NCI-H2081 treated with DMSO at 0.1 percent for 48 hours (cell line): ENCODE measurements around the gene NOP9.
"Not testable (repeated sequence)": the region's sequence is repeated elsewhere in the genome, so short reads cannot be mapped to it uniquely, and the experiment has no call there.

ENCODE experiments used
- DNase-seq: peaks from one replicate; lab custom pipeline; 2025; lab: John Stamatoyannopoulos, UW

The NOP9 gene

DNA sequence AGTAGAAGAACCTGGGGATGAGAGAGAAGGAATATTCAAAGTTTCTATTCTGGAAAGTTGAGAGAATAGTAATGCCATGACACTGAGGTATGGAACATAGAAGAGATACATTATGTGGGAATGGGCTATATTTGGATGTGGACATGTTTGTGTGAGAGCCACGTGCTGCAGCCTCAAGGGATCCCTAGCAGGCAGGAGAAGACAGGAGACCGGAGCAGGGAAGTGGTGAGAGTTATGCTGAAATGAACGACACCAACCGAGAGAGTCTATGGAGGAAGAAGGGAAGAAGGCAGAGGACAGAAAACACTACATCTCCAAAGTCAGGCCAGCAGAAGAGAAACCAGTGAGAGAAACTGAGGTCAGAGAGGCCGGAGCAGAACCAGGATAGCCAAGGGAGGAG is 50.1 kb downstream of the NOP9 start:
- DNase-seq = no peak

DNA sequence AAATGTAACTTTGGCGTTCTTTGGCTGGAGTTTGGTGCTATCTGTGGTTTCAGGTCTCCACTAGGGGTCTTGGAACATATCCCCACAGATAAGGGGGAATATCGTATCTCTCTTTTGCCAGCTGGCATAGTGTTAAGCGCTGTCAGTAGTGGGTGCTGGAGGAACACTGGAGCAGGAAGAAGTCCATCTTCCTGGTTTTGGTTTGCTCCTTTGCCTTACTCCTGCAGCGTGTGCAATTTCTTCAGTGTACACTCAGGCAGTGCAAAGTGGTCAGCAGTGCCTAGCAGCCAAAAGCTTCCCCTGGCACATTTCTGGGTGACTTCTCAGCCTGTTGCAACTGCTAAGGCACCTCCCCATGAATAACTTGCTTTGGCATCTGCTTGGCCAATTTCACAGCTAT is 51.9 kb downstream of the NOP9 start:
- no peak for DNase-seq

DNA sequence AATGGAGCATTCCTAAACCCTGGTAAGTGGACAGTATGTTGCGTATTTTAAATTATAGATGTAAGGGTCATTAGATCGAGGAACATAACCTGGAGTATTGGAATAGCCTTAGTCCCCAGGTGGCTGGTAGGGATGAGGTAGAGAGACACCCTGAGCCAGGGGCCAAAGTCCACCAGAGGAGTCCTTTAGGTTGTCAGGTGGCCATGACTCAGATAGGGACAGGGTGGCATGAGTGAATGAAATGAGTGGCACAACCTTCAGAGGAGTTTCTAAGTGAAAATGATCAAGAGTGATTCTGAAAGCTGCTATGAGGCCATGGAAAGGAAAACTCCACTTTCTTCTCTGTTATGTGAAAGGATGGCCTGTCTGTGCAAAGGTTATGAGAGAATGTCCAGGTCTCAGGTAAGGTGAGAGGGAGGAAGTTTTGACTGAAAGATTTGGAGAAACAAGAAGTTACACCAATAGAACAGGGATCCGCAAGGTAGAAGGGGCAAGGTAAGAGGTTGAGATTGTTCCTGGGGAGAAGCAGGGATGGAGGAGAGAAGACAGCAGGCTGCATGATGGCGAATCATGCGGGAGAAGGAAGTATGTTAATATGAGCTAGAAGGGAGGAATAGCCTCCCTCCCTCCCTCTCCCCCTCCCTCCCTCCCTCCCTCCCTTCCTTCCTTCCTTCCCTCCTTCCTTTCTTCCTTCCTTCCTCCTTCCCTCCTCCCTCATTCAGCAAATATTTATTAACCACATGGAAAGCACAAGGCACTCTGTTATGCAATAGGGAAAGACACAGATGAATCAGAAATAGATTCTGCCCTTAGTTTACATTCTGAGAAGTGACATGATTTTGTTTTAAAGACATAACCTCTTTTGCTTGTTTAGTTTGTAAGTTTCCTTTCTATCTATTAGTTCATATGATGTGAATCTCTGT is 54.2 kb downstream of the NOP9 start:
- no peak for DNase-seq

DNA sequence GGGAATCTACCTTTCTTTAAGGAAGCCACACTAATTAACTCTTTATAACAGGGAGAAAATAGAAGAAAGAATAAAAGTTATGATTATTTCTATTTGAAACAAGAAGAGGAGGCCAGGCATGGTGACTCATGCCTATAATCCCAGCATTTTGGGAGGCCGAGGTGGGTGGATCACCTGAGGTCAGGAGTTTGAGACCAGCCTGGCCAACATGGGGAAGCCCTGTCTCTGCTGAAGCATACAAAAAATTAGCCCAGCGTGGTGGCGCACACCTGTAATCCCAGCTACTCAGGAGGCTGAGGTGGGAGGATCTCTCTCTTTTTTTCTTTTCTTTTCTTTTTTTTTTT is 54.8 kb downstream of the NOP9 start:
- not testable (repeated sequence) for DNase-seq

DNA sequence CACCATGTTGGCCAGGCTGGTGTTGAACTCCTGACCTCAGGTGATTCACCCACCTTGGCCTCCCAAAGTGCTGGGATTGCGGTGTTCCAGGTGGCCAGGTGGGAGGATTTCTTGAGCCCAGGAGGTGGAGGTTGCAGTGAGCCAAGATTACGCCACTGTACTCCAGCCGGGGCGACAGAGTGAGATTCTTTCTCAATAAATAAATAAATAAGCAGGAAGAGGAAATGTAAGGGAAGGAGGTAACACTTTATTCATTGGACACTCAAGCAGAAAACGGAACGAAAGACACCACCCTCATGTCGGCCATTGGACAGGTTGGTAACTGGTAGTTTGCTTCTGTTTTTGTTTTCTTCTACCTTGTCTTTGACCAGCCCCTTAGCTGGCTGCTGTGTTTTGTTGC is 55.4 kb downstream of the NOP9 start:
- no peak for DNase-seq

DNA sequence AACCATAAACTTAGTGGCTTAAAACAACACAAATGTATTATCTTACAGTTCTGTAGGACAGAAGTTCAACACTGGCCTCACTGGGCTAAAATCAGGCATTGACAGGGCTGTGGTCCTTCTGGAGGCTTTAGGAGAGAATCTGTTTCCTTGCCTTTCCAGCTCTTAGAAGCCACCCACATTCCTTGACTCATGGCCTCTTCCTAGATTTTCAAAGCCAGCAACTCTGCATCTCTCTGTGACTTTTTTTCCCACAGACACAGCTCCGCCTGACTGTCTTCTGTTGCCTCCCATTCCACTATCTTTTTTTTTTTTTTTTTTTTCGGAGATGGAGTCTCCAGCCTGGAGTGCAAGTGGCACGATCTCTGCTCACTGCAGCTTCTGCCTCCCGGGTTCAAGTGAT is 56.6 kb downstream of the NOP9 start:
- no peak for DNase-seq
